Measurements from ENCODE around the gene LRRC25.

DNA sequence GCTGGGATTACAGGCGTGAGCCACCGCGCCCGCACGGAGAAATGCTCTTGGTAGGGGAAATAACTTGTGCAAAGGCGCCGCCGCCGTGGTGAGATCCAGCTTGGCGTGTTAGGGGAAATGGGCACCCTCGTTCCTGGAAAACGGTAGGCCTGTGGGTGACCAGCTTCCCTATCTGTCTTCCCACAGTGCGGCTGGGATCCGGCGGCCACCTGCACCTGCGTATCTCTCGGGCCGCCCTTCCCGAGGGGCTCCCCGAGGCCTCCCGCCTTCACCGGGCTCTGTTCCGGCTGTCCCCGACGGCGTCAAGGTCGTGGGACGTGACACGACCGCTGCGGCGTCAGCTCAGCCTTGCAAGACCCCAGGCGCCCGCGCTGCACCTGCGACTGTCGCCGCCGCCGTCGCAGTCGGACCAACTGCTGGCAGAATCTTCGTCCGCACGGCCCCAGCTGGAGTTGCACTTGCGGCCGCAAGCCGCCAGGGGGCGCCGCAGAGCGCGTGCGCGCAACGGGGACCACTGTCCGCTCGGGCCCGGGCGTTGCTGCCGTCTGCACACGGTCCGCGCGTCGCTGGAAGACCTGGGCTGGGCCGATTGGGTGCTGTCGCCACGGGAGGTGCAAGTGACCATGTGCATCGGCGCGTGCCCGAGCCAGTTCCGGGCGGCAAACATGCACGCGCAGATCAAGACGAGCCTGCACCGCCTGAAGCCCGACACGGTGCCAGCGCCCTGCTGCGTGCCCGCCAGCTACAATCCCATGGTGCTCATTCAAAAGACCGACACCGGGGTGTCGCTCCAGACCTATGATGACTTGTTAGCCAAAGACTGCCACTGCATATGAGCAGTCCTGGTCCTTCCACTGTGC lies 9.1 kb downstream of the LRRC25 start:
- TF ChIP-seq, protein P1, sequence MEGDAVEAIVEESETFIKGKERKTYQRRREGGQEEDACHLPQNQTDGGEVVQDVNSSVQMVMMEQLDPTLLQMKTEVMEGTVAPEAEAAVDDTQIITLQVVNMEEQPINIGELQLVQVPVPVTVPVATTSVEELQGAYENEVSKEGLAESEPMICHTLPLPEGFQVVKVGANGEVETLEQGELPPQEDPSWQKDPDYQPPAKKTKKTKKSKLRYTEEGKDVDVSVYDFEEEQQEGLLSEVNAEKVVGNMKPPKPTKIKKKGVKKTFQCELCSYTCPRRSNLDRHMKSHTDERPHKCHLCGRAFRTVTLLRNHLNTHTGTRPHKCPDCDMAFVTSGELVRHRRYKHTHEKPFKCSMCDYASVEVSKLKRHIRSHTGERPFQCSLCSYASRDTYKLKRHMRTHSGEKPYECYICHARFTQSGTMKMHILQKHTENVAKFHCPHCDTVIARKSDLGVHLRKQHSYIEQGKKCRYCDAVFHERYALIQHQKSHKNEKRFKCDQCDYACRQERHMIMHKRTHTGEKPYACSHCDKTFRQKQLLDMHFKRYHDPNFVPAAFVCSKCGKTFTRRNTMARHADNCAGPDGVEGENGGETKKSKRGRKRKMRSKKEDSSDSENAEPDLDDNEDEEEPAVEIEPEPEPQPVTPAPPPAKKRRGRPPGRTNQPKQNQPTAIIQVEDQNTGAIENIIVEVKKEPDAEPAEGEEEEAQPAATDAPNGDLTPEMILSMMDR (IDR thresholded peaks at IDR 0.05; ENCODE audit: poor library complexity), result peak; percentile 97
- no peak for TF ChIP-seq EZH2phosphoT487 (IDR thresholded peaks at IDR 0.05; ENCODE audit: low read depth, severe bottlenecking, unreplicated experiment)
